ENCODE data around the gene ZFYVE27.
A peak's percentile ranks its signal among the peaks of the same experiment; 100 is the strongest.

Gene ZFYVE27

DNA sequence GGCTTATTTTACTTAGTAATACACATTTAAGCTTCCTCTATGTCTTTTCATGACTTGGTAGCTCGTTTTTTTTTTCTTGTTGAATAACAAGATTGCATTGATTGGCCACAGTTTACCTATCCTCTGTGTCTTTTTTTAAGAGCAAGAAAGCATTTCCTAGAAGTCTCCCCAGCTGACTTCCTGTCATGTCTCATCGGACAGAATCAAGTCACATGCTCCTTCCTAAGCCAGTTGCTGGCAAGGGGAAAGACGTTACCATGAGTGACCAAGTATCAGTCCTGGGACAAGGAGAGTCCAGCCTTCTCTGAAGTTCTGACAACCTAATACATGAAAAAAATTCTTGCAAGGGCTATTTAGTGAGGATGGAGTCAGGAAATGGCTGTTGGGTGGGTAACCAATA is 59.7 kb downstream of the ZFYVE27 start:
- no peak overlapping the region for H3K23ac ChIP-seq (ENCODE audit: low read length)
- no peak overlapping the region for H3K4ac ChIP-seq (ENCODE audit: low read depth, low read length)
- no peak overlapping the region for H2BK5ac ChIP-seq (ENCODE audit: low read depth, low read length, poor library complexity)
- H3K36me3 ChIP-seq (ENCODE audit: control insufficient read depth in 1 of 2, insufficient read depth in 2 of 2, low read length in 2 of 2), result no peaks in the 10 kb centered on the region
- no peak overlapping the region for H2BK120ac ChIP-seq (ENCODE audit: insufficient read depth, low read length, poor library complexity)
- no peak overlapping the region for H2AK5ac ChIP-seq (ENCODE audit: low read length)
- no peak for DNase-seq
- H3K18ac ChIP-seq (ENCODE audit: low read length), result no peak overlapping the region
- no peak overlapping the region for H4K8ac ChIP-seq (ENCODE audit: low read depth, low read length)
- no peaks in the 10 kb centered on the region for H3K79me2 ChIP-seq (ENCODE audit: control insufficient read depth, insufficient read depth, low read length, poor library complexity)
- WGBS (ENCODE audit: extremely low coverage, insufficient coverage, insufficient read length), result no CpG with 5 or more reads among the region's 3 CpGs
- no peaks in the 10 kb centered on the region for H3K4me1 ChIP-seq (ENCODE audit: control insufficient read depth in 1 of 2, insufficient read depth in 2 of 2, low read length in 2 of 2)
- no peaks in the 10 kb centered on the region for H3K79me1 ChIP-seq (ENCODE audit: low read length)
- peaks cover 4% of the 10 kb centered on the region for H3K9me3 ChIP-seq (ENCODE audit: insufficient read depth, low read depth, low read length)
- no peaks in the 10 kb centered on the region for H3K27me3 ChIP-seq (ENCODE audit: insufficient read depth, low read length)
- no peak overlapping the region for H3K4me3 ChIP-seq (ENCODE audit: low read depth, low read length)
- no peak overlapping the region for H4K12ac ChIP-seq (ENCODE audit: low read depth, low read length)
- H3K14ac ChIP-seq (ENCODE audit: low read length), result no peak overlapping the region
- no peak overlapping the region for H3K9ac ChIP-seq (ENCODE audit: low read length)
- H2BK12ac ChIP-seq (ENCODE audit: low read length), result no peak overlapping the region
- no peak overlapping the region for H2AFZ ChIP-seq (ENCODE audit: insufficient read depth, low read length, poor library complexity)
- no peak overlapping the region for H3K27ac ChIP-seq (ENCODE audit: low read depth, low read length)
- H3K4me2 ChIP-seq (ENCODE audit: low read length), result no peak overlapping the region
- no peak overlapping the region for H4K91ac ChIP-seq (ENCODE audit: low read depth, low read length)

DNA sequence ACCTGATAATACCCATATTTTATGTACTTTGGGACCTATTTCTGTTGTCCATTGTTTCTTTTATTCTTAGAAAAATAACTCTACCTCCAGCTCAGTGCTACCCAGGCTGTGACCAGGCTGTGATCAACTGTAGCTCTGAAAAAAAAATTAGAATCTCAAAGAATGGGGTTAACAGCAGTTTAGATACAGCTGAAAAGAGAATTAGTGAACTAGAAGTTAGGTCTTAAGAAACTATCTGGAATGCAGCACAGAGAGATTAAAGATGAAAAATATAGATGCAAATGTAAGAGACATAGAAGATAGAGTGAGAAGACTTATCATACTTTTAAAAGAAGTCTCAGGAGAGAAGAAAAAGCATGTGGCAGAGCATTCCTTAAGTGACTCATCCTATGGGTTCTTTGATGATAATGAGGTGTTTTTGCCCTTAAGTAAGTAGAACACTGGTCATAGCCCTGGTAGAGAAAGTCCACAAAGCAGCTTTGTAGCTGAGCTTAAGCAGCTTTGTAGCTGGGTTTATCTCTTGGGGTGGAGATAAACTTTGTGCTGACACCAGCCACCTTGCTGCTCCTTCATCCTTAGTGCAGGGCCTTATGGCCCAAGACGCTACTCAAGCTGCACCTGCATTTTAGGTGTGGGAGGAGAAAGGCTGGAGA is 62.2 kb downstream of the ZFYVE27 start:
- Histone ChIP-seq H3K4me1 (ENCODE audit: control insufficient read depth in 1 of 2, insufficient read depth in 2 of 2, low read length in 2 of 2) (no peaks in the 10 kb centered on the region), H3K14ac (ENCODE audit: low read length) (no peak overlapping the region), H4K91ac (ENCODE audit: low read depth, low read length) (no peak overlapping the region), H3K4ac (ENCODE audit: low read depth, low read length) (no peak overlapping the region), H3K23ac (ENCODE audit: low read length) (no peak overlapping the region), H3K9ac (ENCODE audit: low read length) (peak overlapping the region; percentile 11), H2BK12ac (ENCODE audit: low read length) (no peak overlapping the region), H3K27me3 (ENCODE audit: insufficient read depth, low read length) (no peaks in the 10 kb centered on the region), H2AK5ac (ENCODE audit: low read length) (no peak overlapping the region), H2BK120ac (ENCODE audit: insufficient read depth, low read length, poor library complexity) (no peak overlapping the region), H3K79me2 (ENCODE audit: control insufficient read depth, insufficient read depth, low read length, poor library complexity) (no peaks in the 10 kb centered on the region), H3K79me1 (ENCODE audit: low read length) (no peaks in the 10 kb centered on the region), H4K8ac (ENCODE audit: low read depth, low read length) (no peak overlapping the region), H4K12ac (ENCODE audit: low read depth, low read length) (no peak overlapping the region), H3K27ac (ENCODE audit: low read depth, low read length) (no peak overlapping the region), H2AFZ (ENCODE audit: insufficient read depth, low read length, poor library complexity) (no peak overlapping the region), H3K36me3 (ENCODE audit: control insufficient read depth in 1 of 2, insufficient read depth in 2 of 2, low read length in 2 of 2) (no peaks in the 10 kb centered on the region), H3K4me3 (ENCODE audit: low read depth, low read length) (no peak overlapping the region), H2BK5ac (ENCODE audit: low read depth, low read length, poor library complexity) (no peak overlapping the region), H3K4me2 (ENCODE audit: low read length) (no peak overlapping the region), H3K18ac (ENCODE audit: low read length) (no peak overlapping the region), H3K9me3 (ENCODE audit: insufficient read depth, low read depth, low read length) (peaks cover 4% of the 10 kb centered on the region)
- WGBS (ENCODE audit: extremely low coverage, insufficient coverage, insufficient read length), result no CpG with 5 or more reads among the region's 1 CpG
- DNase-seq, result peak in 1 of 2 donors; percentile 9

DNA sequence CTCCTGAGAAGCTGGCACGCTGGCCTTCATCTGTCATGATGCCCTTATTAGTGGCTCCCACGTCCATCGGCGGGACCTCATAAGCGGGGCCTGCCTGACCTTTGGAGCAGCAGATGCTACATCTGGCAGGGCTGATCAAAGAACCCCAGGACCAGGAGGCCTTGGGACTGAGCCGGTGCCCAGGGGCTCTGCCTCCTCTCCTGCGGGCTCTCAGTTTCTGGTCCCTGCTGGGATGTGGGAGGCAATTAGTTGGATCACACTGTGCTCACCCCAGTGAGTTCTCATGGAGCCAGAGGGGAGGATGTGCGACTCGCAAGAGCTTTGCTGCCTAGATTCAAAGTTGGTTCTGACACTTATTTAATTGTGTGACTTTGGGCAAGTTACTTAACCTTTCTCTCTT is 63.5 kb downstream of the ZFYVE27 start:
- Histone ChIP-seq H3K79me1 (ENCODE audit: low read length) (no peaks in the 10 kb centered on the region), H4K91ac (ENCODE audit: low read depth, low read length) (no peak overlapping the region), H3K4me1 (ENCODE audit: control insufficient read depth in 1 of 2, insufficient read depth in 2 of 2, low read length in 2 of 2) (no peaks in the 10 kb centered on the region), H3K4me2 (ENCODE audit: low read length) (no peak overlapping the region), H2AFZ (ENCODE audit: insufficient read depth, low read length, poor library complexity) (no peak overlapping the region), H2AK5ac (ENCODE audit: low read length) (no peak overlapping the region), H3K4ac (ENCODE audit: low read depth, low read length) (no peak overlapping the region), H3K14ac (ENCODE audit: low read length) (no peak overlapping the region), H4K12ac (ENCODE audit: low read depth, low read length) (no peak overlapping the region), H2BK12ac (ENCODE audit: low read length) (no peak overlapping the region), H3K18ac (ENCODE audit: low read length) (no peak overlapping the region), H3K9me3 (ENCODE audit: insufficient read depth, low read depth, low read length) (peaks cover 4% of the 10 kb centered on the region), H2BK5ac (ENCODE audit: low read depth, low read length, poor library complexity) (no peak overlapping the region), H4K8ac (ENCODE audit: low read depth, low read length) (no peak overlapping the region), H3K27ac (ENCODE audit: low read depth, low read length) (no peak overlapping the region), H3K36me3 (ENCODE audit: control insufficient read depth in 1 of 2, insufficient read depth in 2 of 2, low read length in 2 of 2) (no peaks in the 10 kb centered on the region), H3K4me3 (ENCODE audit: low read depth, low read length) (no peak overlapping the region), H2BK120ac (ENCODE audit: insufficient read depth, low read length, poor library complexity) (no peak overlapping the region), H3K23ac (ENCODE audit: low read length) (no peak overlapping the region), H3K79me2 (ENCODE audit: control insufficient read depth, insufficient read depth, low read length, poor library complexity) (no peaks in the 10 kb centered on the region), H3K9ac (ENCODE audit: low read length) (no peak overlapping the region), H3K27me3 (ENCODE audit: insufficient read depth, low read length) (no peaks in the 10 kb centered on the region)
- DNase-seq, result no peak
- WGBS (ENCODE audit: extremely low coverage, insufficient coverage, insufficient read length), result no CpG with 5 or more reads among the region's 9 CpGs

DNA sequence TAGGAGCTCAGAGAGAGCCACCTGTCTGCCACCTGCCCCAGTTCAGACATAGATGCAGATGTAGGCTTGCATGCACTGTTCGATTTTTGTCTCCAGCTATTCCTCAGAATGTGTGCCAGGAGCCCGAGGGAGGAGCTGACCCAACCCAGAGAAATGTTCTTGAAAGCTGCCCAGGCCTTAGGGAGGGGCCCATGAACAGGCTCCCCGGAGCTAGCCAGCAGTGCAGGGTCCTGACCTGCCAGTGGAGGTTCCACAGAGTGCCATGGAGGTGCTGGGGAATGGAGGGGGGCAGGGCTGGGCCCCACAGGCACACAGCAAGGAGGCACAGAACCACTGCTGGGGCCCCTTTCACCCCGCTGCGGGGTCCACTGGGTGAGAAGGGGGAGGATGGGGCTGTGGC is 64.5 kb downstream of the ZFYVE27 start:
- Histone ChIP-seq H3K36me3 (ENCODE audit: control insufficient read depth in 1 of 2, insufficient read depth in 2 of 2, low read length in 2 of 2) (no peaks in the 10 kb centered on the region), H3K27me3 (ENCODE audit: insufficient read depth, low read length) (no peaks in the 10 kb centered on the region), H2AK5ac (ENCODE audit: low read length) (no peak overlapping the region), H4K12ac (ENCODE audit: low read depth, low read length) (no peak overlapping the region), H3K14ac (ENCODE audit: low read length) (no peak overlapping the region), H3K23ac (ENCODE audit: low read length) (no peak overlapping the region), H3K4me3 (ENCODE audit: low read depth, low read length) (no peak overlapping the region), H3K79me2 (ENCODE audit: control insufficient read depth, insufficient read depth, low read length, poor library complexity) (no peaks in the 10 kb centered on the region), H3K4me1 (ENCODE audit: control insufficient read depth in 1 of 2, insufficient read depth in 2 of 2, low read length in 2 of 2) (no peaks in the 10 kb centered on the region), H4K8ac (ENCODE audit: low read depth, low read length) (no peak overlapping the region), H2BK12ac (ENCODE audit: low read length) (no peak overlapping the region), H3K18ac (ENCODE audit: low read length) (no peak overlapping the region), H2BK120ac (ENCODE audit: insufficient read depth, low read length, poor library complexity) (no peak overlapping the region), H2AFZ (ENCODE audit: insufficient read depth, low read length, poor library complexity) (no peak overlapping the region), H4K91ac (ENCODE audit: low read depth, low read length) (no peak overlapping the region), H3K9ac (ENCODE audit: low read length) (no peak overlapping the region), H3K79me1 (ENCODE audit: low read length) (no peaks in the 10 kb centered on the region), H2BK5ac (ENCODE audit: low read depth, low read length, poor library complexity) (no peak overlapping the region), H3K9me3 (ENCODE audit: insufficient read depth, low read depth, low read length) (peaks cover 4% of the 10 kb centered on the region), H3K4ac (ENCODE audit: low read depth, low read length) (no peak overlapping the region), H3K27ac (ENCODE audit: low read depth, low read length) (no peak overlapping the region), H3K4me2 (ENCODE audit: low read length) (no peak overlapping the region)
- no CpG with 5 or more reads among the region's 5 CpGs for WGBS (ENCODE audit: extremely low coverage, insufficient coverage, insufficient read length)
- DNase-seq, result no peak

All from trophoblast cell (in vitro differentiated cells and primary cell).